SKM-1 treated with dmso at 0.1 percent for 144 hours (cell line): ENCODE data around the gene COLQ.
"Not testable (repeated sequence)": the region's sequence is repeated elsewhere in the genome, so short reads cannot be mapped to it uniquely, and the experiment has no call there.

Experiments
- DNase-seq: peaks from one replicate; lab custom pipeline; 2025; ENCODE audit not compliant: unreplicated experiment; lab: John Stamatoyannopoulos, UW

COLQ gene

DNA sequence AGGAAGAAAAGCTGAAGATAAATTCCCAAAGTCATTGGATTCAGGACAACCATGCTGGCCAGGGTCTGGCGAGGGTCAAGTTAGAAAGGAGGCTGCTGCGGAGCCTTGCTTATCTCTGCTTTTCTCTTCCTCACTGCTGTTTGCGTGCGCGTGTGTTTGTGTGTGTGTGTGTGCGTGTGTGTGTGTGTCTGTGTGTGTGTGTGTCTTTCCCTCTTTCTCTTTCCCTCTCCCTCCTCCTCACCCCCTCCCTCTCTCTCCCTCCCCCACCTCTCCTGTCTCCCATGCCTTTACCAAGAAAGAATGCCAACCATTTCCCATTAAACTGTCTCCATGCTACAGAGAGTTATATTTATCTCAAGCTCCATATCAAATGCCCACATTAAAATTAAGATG lies at the start of gene COLQ:
Gene COLQ, minus strand, starts transcription at position 134 of the 393 bp plus-strand sequence. Its CDS starts 81 bp downstream, at position 53.
- no peak for DNase-seq

DNA sequence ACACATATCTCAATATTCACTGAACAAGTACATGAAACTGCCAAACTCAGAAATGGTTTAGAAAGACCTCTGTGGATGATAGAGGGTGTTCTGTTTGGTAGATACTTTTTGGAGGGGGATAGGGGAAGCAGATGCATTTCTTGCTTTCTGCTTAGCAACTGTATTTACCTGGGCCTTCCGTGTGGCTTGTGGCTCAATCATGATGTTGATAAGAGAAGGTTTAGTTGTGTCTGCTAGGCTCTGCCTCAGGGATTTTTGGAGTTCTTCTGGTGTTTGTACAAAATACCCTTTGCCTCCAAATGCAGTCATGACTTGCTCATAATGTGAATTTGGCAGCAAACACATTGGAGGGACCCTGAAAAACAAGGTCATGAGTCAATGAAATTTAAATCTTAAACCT lies 41.7 kb upstream of the COLQ start:
- DNase-seq, result no peak

DNA sequence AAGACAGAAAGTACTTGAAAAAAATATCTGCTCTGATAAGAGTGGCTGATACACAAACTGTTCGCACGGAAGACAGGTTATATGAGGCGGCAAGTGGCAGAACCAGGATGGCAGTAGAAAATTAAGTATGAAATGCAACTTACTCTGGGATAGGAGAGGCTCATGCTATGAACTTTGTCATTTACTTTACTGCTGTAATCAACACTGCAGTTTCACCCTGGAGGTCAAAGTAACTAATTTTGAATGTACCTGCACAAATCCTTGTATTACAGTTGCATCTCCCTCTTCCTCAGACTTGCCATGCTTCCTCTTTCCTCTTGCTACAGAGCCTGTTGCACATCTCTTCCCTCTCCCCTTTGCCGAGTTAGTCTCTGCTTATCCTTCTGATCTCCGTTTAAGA lies 41.1 kb upstream of the COLQ start:
- no peak for DNase-seq

DNA sequence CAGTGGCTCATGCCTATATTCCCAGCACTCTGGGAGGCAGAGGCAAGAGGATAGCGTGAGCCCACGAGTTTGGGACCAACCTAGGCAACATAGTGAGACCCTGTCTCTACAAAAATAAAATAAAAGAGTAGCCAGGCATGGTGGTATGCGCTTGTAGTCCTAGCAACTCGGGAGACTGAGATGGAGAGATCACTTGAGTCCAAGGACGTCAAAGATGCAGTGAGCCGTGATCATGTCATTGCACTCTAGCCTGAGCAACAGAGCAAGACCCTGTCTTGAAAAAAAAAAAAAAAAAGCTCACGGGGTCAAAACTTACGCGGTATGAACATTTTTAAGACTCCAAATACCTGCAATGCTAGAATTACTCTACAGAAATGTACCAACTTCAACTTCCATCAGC lies 37.1 kb upstream of the COLQ start:
- DNase-seq, result no peak

DNA sequence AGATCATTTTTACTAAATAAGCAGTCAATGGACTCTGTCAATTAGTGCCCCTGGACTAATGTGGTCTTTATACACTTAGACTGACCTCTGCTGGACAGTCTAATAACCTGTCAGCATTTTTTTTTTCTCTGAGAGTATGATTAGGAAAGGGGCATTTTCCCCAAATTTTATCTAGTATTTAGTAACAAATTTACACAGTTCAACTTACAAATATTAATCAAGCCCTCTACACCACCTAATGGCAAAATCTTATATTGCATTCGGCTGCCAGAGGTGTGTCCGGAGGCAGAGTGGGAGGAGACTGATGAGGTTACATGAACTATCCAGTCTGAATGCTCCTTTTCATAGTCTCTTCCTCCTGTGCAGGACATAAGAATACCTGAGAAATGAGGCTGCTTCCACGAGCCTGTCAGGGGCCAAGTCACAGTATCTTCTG lies 36.0 kb upstream of the COLQ start:
- peak; percentile 43 for DNase-seq

DNA sequence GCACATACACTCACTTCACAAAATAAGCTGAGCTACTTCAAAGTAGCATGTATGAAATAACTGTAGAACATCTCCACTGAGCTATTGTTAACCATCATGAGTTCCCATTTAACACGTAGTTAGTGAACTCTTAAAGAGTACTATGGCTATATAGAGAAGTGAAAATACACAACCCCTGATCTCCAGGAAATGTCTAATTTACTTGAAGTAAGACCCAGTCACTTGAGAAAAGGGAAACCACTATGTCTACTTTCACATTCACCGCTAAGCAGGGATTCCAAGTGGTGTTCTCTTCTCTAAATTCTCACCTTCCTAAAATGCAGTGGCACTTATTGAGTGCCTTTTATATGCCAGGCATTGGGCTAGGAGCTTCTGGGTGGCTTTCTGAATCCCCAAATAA lies 35.0 kb upstream of the COLQ start:
- DNase-seq, result peak; percentile 78

DNA sequence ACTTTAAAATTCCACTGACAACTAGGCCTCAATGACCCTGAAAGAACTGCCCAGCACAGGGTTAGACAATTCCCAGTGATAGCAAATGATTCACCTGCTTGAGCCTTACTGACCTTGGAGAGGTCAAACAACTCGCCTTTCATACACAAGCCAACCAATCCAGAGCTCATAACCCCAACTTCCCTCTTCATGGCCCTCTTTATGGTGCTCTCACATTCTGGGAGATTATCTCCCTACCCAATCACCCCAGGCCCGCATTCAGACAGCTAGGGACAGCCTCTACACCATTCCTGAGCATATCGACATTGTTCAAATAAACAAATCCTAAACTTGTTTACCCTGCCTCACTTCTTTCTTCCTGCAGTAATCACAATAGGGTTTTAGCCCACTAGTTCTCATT lies 32.2 kb upstream of the COLQ start:
- DNase-seq, result no peak

DNA sequence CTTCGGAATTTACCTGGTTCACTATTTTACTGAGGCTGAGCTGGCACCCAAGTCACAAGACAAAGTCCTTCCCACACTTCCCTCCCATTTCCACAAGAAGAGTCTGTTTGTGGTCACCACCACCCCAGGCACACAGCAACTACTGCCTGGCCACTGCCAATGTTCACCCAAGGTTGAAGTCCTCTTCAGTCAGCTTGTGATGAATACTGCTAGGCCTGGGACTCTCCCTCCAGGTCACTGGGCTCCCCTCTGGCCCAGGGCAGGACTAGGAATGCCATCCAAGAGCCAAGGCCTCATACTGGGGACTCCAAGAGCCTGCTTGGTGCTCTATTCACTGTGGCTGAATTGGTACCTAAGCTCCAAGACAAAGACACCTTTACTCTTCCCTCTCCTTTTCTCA lies 30.4 kb upstream of the COLQ start:
- DNase-seq, result no peak

DNA sequence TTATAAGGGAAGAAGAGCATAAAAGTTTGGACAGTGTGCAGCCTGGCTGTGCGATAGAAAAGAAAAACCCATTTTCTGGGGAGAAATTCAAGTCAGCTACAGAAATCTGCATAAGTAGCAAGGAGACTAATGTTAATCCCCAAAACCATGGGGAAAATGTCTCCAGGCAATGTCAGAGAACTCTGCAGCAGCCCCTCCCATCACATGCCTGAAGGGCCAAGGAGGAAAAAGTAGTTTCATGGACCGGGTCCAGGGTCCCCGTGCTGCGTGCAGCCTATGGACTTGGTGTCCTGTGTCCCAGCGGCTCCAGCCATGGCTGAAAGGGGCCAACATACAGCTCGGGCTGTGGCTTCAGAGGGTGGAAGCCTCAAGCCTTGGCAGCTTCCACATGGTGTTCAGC lies 28.3 kb upstream of the COLQ start:
- no peak for DNase-seq

DNA sequence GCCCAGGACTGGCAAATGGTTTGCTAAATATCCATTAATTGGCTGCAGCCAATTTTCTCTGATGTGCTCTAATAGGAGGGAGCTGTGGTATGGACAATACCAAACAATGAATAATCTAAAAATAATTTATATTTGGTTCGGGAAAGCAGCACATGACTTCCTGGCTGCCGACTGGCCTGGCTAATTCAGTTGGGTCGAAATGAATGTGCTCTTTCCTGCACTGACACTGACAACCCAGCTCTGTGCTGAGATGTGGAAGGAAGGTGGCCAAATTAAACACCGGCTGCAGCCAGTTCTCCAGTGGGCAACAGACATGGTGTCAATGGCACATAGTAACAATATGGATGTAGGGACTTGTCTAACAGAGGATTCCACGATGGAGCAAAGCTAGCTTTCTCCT lies 21.1 kb upstream of the COLQ start:
- no peak for DNase-seq

DNA sequence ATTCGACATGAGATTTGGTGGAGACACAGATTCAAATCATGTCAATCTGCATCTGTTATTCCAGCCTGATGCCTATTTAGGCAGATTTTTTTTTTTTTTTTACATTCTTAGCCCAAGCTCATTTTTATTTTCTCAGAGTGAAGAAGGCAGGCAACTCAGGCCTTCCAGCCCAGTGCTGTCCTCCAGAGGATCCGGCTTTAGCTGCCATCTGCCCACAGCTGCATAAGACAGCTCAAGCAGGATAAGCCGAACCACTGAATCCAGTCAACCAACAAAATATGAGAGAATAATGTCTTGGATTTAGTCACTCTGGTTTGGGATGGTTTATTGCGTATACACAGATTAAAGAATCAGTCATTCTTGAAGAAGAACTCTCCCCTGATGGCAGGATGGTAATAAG lies 19.9 kb upstream of the COLQ start:
- DNase-seq, result no peak

DNA sequence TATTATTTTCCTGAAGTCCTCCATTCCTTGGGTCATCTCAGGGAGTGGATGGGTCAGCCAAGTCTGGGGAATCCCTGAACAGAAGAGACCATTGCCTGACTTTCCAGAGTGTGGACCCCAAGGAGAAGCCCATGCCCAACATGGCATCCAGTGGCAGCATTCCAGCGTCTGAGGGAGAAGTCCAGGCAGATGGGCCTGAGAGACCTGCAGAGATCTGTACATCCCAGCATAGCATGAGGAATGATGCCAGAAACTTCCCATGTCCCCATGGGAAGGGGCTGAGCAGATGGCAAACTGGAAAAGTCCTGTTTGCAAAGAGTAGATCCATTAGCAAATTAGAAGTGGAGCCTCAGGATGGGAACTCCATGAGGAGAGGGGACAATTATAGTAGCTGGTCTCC lies 17.6 kb upstream of the COLQ start:
- DNase-seq, result no peak

DNA sequence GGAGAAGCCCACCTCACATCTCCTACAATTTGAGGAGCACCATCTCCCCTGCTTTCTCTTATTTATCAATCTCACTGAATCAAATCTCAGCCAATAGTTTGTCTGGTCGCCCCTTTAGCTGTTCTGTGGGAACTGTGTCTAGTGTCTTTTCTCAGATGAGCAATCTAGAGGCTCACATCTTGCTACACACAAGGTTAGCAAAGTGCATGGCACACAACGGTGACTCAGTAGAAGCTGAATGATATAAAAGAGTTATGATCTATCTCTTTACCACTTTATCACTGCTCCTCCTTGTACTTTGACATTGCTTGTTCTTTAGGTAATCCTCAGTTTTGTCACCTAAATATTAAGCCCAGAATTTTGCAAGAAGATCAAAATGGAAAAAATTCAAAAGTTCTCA lies 16.8 kb upstream of the COLQ start:
- no peak for DNase-seq

DNA sequence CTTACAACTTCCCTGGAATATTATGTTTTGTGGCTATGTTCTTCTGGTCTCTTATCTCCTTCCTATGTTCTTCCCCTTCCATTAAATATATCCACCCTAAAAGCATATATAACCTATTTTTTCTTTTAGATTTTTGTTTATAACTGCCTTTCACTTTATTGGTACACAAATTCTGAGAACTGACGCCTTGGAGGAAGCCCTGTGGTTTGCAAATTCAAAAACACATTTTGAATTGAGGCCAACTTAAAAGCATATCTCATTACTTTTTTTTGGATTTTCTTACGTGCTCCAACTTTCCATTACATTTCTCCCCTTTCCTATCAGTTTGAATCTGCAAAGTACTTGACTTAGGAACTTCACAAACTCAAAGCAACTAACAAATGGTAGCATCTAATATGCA lies 15.3 kb upstream of the COLQ start:
- DNase-seq, result no peak

DNA sequence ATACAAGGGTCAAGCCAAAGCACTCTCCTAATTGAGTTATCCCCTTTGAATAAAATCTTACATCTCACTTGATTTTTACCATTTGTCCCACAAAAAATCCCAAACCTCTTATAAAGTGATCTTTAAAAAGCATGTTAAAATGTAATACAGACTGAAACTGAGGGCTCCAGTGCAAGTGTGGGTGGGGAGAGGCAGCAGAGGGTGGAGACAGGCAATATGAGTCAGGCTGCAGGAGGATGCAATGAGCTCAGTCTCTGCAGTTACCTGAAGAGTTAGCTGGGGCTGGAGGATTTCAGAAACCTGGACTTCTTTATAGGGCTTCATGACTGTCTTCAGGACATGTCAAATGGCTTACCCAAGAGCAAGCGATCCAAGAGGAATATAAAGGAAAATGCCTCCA lies 14.2 kb upstream of the COLQ start:
- DNase-seq, result no peak

DNA sequence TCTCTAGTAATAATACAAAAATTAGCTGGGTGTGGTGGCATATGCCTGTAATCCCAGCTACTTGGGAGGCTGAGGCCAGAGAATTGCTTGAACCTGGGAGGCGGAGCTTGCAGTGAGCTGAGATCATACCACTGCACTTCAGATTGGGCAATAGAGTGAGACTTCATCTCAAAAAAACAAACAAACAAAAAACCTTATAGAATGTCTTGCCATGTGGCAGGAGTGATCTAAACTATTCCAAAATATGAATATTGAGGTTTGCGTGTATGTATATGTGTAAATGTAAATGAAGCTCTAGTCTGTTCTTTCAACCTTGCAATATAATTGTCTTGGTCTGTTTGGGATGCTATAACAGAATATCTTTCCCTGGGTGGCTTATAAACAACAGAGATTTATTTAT lies 11.1 kb upstream of the COLQ start:
- DNase-seq, result not testable (repeated sequence)

DNA sequence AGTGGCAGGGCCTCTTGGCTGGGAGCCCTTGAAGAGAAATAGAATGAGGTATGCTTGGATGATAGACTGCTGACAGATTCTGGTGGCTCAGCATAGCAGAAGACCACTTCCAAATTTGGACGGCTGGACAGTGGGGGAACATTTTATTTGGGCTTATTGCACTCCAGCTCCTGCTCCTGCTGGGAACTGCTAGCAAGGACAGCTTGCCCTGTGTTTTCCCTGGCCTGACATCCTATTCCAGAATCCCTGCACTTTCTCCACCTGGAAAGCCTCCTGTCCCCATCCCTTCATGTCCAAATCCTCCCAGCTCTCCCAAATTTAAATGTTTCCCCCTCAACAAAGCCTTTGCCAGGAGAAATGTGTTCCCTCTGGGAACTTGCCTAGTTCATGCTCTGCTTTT lies 9.8 kb upstream of the COLQ start:
- no peak for DNase-seq

DNA sequence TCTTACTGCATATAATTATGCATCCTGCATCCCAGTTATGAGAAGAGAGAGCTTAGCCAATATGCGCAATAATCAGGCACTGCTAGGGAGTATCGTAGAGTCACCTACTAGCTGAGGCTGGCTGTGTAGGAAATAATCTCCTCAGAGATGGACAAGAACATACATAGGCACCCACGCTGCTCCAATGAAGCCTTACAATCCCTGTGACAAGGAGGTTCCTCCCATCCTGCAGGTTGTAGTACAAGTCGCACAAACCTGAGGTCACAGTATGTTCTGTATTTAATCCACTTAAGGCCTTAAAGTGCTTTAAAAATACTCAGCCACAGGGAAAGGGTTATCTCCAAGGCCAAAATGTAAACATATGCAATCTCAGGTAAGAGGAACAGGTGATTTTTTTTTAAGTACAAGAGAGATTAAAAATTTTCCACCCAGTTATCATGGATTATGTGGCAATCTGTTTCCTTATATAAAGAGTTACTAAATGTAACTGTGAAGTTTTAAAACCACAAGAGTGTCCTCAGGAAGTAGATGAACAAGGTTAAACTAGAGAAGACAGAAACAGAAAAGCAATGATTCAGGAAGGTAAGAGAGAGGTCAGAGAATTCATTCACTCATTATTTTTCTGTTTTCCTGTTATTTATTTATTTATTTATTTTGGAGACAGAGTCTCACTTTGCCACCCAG lies 7.5 kb upstream of the COLQ start:
- DNase-seq, result no peak

DNA sequence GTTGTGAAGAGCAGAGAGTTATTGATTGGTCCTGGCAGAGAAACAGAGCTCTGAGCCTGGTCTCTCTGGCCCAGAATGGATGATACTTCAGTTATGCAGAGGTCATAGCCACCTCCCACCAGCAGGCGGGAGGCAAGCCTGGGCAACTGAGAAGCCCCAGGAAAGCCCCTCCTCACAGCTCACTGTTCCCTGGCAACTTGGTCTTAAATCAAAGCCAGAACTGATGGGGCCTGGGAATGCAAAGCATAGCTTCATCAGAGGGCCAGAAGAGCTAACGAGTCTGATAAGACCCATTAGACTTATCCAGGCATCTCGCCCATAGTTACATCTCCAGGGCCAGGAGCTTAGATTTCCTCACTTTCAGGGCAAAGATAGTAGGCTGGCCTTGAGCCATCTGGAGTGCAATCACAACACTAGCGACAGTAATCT lies 5.5 kb upstream of the COLQ start:
- DNase-seq, result no peak

DNA sequence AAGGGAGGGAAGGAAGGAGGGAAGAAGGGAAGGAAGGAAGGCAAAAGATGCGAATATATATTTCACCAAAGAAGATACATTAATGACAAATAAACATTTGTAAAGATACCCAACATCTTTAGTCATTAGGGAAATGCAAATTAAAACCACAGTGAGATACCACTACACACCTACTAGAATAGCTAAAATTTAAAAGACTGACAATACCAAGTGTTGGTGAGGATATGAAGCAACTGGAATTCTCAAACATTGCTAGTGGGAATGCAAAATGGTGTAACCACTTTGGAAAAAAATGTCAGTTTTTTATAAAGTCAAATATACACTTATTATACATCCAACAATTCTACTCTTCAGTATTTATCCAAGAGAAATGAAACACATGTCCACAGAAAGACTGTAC lies 4.3 kb upstream of the COLQ start:
- DNase-seq, result no peak

DNA sequence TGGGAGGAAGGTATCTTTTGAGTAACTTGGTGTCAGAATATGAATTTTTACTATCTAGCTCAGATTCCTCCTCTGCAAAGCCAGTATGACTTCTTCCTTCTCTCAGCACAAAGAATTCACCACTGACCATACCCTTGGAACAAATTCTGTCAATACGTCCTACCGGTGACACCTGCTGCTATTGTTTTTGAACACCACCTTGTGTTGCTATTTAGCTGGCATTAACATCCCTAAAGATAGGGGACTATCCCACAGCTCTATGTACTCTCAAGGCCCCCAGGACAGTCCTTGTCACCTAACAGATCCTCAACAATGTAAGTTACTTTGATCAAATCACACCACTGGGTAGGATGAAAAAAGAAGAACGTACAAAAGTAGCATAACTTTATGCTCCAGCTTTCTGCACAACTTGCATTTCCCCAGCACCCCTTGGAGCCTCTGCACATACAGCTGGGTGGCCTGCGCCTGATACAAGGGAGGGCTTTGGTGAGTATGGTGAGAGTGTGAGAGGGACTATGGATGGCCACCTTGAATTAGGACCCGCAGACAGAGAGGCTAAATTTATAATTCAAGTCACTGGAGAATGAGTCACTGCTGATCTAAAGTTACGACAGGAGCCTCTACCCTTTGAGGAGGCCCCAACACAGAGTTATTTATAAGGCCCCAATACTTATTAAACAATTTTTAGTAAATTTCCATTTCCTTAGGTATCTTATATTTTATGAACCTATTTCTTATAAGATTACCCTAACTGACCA lies 2.3 kb upstream of the COLQ start:
- DNase-seq, result no peak

DNA sequence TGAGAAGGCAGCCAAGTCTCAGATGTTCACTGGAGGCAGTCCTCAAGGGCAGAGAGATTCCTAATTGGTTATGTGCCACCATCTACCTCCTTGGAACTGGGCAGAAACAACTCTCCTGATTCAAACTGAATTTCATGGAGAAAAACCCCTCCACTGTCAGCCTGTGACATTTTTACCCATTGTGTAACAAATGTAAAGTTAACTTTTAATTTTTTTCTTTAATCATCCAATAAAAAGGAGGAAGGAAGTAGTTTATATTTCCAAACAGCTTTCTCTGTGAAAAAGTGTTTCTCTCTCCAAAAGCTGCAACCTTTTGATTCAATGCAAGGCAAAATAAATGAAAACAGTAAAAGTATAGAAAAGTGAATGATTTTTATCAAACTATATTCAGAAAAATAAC lies 510 bp upstream of the COLQ start:
- no peak for DNase-seq
